Measurements from ENCODE around the gene DPP10.

DPP10 gene

GRCh38 chr2:115634578-115634977 is 1192.1 kb downstream of the DPP10 start:
- TF ChIP-seq, protein P1, sequence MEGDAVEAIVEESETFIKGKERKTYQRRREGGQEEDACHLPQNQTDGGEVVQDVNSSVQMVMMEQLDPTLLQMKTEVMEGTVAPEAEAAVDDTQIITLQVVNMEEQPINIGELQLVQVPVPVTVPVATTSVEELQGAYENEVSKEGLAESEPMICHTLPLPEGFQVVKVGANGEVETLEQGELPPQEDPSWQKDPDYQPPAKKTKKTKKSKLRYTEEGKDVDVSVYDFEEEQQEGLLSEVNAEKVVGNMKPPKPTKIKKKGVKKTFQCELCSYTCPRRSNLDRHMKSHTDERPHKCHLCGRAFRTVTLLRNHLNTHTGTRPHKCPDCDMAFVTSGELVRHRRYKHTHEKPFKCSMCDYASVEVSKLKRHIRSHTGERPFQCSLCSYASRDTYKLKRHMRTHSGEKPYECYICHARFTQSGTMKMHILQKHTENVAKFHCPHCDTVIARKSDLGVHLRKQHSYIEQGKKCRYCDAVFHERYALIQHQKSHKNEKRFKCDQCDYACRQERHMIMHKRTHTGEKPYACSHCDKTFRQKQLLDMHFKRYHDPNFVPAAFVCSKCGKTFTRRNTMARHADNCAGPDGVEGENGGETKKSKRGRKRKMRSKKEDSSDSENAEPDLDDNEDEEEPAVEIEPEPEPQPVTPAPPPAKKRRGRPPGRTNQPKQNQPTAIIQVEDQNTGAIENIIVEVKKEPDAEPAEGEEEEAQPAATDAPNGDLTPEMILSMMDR (conservative IDR thresholded peaks at IDR 0.05; ENCODE audit: low read depth), result no peak
- ChIA-PET CTCF (no interaction called here), POLR2A (ENCODE audit: low non-redundant PET) (no interaction called here)
- DNase-seq (ENCODE audit: low spot score), result no peak
- no peak overlapping the region for H3K27ac ChIP-seq

GRCh38 chr2:115635430-115635829 is 1193.0 kb downstream of the DPP10 start:
- CTCF ChIA-PET, result no interaction called here
- H3K27ac ChIP-seq, result no peak overlapping the region
- DNase-seq (ENCODE audit: low spot score), result no peak
- POLR2A ChIA-PET (ENCODE audit: low non-redundant PET), result no interaction called here
- TF ChIP-seq, protein P1 (conservative IDR thresholded peaks at IDR 0.05; ENCODE audit: low read depth), result no peak

DNA sequence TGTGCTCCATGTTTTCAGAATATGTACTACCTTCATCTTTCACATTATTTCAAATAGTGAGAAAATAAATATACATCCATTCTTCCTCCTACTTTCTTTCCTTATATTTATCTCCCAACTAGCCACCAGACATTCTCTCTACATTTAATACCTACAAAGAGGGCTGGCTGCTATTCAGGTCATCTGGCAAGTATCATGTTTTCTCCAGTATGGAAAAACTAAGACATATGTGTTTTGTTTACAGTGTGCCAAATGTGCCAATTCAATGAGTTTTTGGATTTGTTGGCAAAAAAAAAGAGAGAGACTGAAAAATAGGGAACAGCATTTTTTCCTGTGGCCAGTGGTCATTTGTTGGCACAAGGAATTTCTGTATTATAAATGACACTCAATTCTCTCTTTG is 1207.3 kb downstream of the DPP10 start:
- CTCF ChIA-PET, result no interaction called here

GRCh38 chr2:115650827-115651226 is 1208.4 kb downstream of the DPP10 start:
- DNase-seq (ENCODE audit: low spot score), result no peak
- ChIA-PET POLR2A (ENCODE audit: low non-redundant PET) (no interaction called here), CTCF (no interaction called here)
- TF ChIP-seq, protein P1 (conservative IDR thresholded peaks at IDR 0.05; ENCODE audit: low read depth), result no peak
- H3K27ac ChIP-seq, result no peak overlapping the region

More for the DNA sequence above, 1207.3 kb downstream of the DPP10 start:
- DNase-seq (ENCODE audit: low spot score), result no peak
- no peak overlapping the region for H3K27ac ChIP-seq
- POLR2A ChIA-PET (ENCODE audit: low non-redundant PET), result no interaction called here
- TF ChIP-seq, protein P1 (conservative IDR thresholded peaks at IDR 0.05; ENCODE audit: low read depth), result no peak

DNA sequence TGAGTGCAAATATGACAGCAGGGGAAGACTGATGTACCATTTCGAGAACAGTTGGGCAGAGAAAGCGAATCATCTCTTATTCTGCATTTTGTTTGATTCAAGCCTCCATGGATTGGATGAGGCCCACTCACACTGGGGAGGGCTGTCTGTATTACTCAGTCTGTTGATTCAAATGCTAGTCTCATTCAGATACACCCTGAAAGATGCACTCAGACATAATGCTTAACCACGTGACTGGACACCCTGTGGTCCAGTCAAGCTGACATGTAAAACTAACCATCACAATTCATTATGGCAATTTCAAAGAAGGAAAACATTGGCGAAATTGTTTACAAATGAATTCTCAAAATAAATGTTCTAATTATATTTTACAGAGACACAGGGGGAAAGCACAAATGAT is 1210.2 kb downstream of the DPP10 start:
- H3K27ac ChIP-seq, result no peak overlapping the region
- POLR2A ChIA-PET (ENCODE audit: low non-redundant PET), result no interaction called here
- CTCF ChIA-PET, result no interaction called here
- no peak for DNase-seq (ENCODE audit: low spot score)
- TF ChIP-seq, protein P1 (conservative IDR thresholded peaks at IDR 0.05; ENCODE audit: low read depth), result no peak

DNA sequence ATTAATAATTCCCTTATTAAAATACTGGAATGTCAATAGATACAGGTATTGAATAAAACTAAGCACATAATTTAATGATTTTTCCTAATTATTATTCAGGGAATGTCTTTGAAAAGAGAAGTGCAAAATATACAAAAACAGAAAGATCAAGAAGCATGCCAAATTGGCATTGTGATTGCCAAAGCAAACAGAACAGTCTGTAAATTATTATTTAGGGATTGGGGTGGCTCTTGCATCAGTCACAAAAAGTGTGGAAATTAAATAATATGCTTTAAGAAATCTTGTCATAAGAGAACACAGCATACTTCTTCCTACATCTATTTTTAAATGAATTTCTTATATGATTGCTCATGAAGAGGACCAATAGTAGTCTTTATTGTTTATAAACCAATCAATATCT is 1211.9 kb downstream of the DPP10 start:
- POLR2A ChIA-PET (ENCODE audit: low non-redundant PET), result no interaction called here
- TF ChIP-seq, protein P1 (conservative IDR thresholded peaks at IDR 0.05; ENCODE audit: low read depth), result no peak
- no peak overlapping the region for H3K27ac ChIP-seq
- CTCF ChIA-PET, result no interaction called here
- no peak for DNase-seq (ENCODE audit: low spot score)

DNA sequence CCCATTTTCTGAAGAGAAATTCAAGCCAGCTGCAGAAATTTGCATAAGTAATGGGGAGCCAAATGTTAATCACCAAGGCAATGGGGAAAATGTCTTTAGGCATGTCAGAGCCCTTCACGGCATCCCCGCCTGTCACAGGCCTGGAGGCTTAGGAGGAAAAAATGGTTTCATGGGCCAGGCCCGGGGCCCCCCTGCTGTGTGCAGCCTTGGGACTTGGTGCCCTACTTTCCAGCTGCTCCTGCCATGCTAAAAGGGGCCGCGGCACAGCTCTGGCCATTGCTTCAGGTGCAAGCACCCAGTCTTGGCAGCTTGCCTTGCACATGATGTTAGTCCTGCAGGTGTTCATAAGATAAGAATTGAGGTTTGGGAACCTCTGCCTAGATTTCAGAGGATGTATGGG is 1235.7 kb downstream of the DPP10 start:
- TF ChIP-seq, protein P1 (conservative IDR thresholded peaks at IDR 0.05; ENCODE audit: low read depth), result no peak
- DNase-seq (ENCODE audit: low spot score), result no peak
- POLR2A ChIA-PET (ENCODE audit: low non-redundant PET), result no interaction called here
- no peak overlapping the region for H3K27ac ChIP-seq
- CTCF ChIA-PET, result interaction anchor here (0.7 kb wide), 1 partner anchor 126 kb away, joined by 3 read pairs; no protein-coding TSS in a partner anchor
